Measurements from ENCODE around the gene EZH1. TPM values are rescaled to one million over a fixed set of nuclear protein-coding genes. Genes with fewer than 3 reads are reported as not detected.
"Not testable (repeated sequence)": the region's sequence is repeated elsewhere in the genome, so short reads cannot be mapped to it uniquely, and the experiment has no call there.

The EZH1 gene
- total RNA-seq, 1 donor from 2014 or later, result 37.6 TPM

- H3K27ac Mint-ChIP-seq, result no peak overlapping the region
- no peaks in the 10 kb centered on the region for H3K9me3 Mint-ChIP-seq
- H3K27me3 Mint-ChIP-seq, result no peaks in the 10 kb centered on the region
- H3K4me3 Mint-ChIP-seq, result no peak overlapping the region
- peaks cover 18% of the 10 kb centered on the region for H3K36me3 Mint-ChIP-seq
- DNase-seq (ENCODE audit: extremely low spot score, unreplicated experiment), result no peak
- H3K4me1 Mint-ChIP-seq (ENCODE audit: unreplicated experiment), result peaks cover 12% of the 10 kb centered on the region
- TF ChIP-seq, protein P1, sequence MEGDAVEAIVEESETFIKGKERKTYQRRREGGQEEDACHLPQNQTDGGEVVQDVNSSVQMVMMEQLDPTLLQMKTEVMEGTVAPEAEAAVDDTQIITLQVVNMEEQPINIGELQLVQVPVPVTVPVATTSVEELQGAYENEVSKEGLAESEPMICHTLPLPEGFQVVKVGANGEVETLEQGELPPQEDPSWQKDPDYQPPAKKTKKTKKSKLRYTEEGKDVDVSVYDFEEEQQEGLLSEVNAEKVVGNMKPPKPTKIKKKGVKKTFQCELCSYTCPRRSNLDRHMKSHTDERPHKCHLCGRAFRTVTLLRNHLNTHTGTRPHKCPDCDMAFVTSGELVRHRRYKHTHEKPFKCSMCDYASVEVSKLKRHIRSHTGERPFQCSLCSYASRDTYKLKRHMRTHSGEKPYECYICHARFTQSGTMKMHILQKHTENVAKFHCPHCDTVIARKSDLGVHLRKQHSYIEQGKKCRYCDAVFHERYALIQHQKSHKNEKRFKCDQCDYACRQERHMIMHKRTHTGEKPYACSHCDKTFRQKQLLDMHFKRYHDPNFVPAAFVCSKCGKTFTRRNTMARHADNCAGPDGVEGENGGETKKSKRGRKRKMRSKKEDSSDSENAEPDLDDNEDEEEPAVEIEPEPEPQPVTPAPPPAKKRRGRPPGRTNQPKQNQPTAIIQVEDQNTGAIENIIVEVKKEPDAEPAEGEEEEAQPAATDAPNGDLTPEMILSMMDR (conservative IDR thresholded peaks at IDR 0.05), result no peak
Measured at GRCh38 chr17:42665581-42666001, 79.2 kb downstream of the EZH1 start.

GRCh38 chr17:42660692-42661345, 84.0 kb downstream of the EZH1 start:
- Mint-ChIP-seq H3K9me3 (peaks cover 6% of the 10 kb centered on the region), H3K27ac (peak overlapping the region; percentile 42), H3K4me1 (ENCODE audit: unreplicated experiment) (peaks cover 12% of the 10 kb centered on the region), H3K36me3 (peaks cover 7% of the 10 kb centered on the region), H3K27me3 (no peaks in the 10 kb centered on the region), H3K4me3 (peak overlapping the region; percentile 78)
- no peak for DNase-seq (ENCODE audit: extremely low spot score, unreplicated experiment)
- TF ChIP-seq, protein P1 (conservative IDR thresholded peaks at IDR 0.05), result no peak

GRCh38 chr17:42659932-42660274, 84.9 kb downstream of the EZH1 start:
- not testable (repeated sequence) for DNase-seq (ENCODE audit: extremely low spot score, unreplicated experiment); H3K27me3 Mint-ChIP-seq; H3K27ac Mint-ChIP-seq; H3K9me3 Mint-ChIP-seq; H3K36me3 Mint-ChIP-seq
- Mint-ChIP-seq H3K4me3 (peak overlapping the region; percentile 92), H3K4me1 (ENCODE audit: unreplicated experiment) (peaks cover 12% of the 10 kb centered on the region)

DNA sequence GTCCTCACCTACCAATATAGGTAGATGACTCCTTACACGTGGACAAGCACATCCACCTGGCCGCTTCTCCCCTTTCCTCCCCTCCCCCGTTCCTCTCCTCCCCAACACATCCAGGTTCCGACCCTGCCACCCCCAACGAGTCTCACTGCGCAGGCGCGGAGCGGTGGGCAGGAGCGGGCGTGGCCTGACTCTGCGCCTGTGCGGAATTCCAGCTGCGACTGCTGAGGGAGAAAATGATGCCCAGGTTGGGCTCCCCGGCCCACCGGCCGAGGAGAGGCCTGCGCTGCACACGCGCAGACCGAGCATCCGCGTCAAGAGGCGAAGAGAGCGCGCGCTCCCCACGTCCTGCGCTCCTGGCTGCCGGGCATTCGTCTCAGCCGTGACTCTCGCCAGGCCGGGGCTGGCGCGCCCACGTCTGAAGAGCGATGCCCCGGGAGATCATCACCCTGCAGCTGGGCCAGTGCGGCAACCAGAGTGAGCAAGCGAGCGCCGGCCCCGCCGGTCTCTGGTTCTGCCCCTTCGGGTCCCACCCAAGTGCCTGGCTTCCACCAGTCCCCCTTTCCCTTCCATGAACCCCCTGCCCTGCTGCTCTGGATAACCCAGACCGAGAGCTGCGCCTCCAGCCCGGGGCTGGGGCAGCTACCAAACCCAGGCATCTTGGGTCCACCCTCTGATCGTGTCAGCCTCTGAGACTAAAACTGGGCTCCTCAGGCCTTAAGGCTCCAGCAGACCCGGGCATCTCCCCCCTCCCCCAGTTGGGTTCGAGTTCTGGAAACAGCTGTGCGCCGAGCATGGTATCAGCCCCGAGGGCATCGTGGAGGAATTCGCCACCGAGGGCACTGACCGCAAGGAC, 85.5 kb downstream of the EZH1 start, which contains the start of gene TUBG2:
Gene TUBG2, plus strand, starts transcription at position 206 of the 853 bp plus-strand sequence. Its CDS starts 220 bp downstream, at position 426.
- Mint-ChIP-seq H3K4me3 (peak within 1 kb of the TSS; percentile 92), H3K9me3 (peaks cover 6% of the 10 kb centered on the region), H3K27ac (peak within 1 kb of the TSS; percentile 78), H3K4me1 (ENCODE audit: unreplicated experiment) (peaks cover 17% of the 10 kb centered on the region), H3K36me3 (peaks cover 2% of the 10 kb centered on the region), H3K27me3 (no peaks in the 10 kb centered on the region)
- peak; percentile 92 for DNase-seq (ENCODE audit: extremely low spot score, unreplicated experiment)
- TF ChIP-seq, protein P1 (conservative IDR thresholded peaks at IDR 0.05), result no peak

DNA sequence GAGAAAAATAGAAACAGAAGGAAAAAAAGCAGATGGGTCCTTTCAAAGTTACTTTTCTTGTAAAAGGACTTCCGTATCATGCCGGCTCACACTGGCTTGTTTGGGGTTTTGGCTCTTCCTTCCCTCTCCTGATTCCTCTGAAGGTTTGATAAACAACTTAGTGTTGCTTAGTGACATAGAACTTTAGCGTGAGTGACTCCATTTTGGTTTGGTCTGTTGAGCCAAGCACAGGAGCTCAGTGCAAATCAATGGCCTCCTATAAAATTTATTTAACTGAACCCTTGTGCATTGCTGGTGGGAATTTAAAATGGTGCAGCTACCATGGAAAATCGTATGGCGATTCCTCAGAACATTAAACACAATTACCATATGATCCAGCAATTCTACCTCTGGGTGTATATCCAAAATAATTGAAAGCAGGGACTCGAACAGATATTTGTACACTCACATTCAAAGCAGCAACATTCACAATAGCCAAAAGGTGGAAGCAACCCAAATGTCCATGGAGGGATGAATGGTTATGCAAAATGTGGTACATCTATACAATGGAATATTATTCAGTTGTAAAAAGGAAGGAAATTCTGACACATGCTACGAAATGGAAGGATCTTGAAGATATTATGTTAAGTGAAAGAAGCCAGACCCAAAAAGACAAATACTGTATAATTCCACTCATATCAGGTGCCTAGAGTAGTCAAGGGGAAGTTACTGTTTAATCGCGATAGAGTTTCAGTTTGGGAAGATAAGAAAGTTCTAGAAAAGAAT, 86.8 kb downstream of the EZH1 start:
- peaks cover 5% of the 10 kb centered on the region for H3K27me3 Mint-ChIP-seq
- peaks cover 6% of the 10 kb centered on the region for H3K9me3 Mint-ChIP-seq
- DNase-seq (ENCODE audit: extremely low spot score, unreplicated experiment), result no peak
- no peaks in the 10 kb centered on the region for H3K36me3 Mint-ChIP-seq
- H3K4me1 Mint-ChIP-seq (ENCODE audit: unreplicated experiment), result peaks cover 23% of the 10 kb centered on the region
- TF ChIP-seq, protein P1 (conservative IDR thresholded peaks at IDR 0.05), result no peak
- no peak overlapping the region for H3K27ac Mint-ChIP-seq
- peak overlapping the region; percentile 66 for H3K4me3 Mint-ChIP-seq

Data from type B pancreatic cell (in vitro differentiated cells).